ENCODE data around the gene FGFBP2.

Gene FGFBP2, protein sequence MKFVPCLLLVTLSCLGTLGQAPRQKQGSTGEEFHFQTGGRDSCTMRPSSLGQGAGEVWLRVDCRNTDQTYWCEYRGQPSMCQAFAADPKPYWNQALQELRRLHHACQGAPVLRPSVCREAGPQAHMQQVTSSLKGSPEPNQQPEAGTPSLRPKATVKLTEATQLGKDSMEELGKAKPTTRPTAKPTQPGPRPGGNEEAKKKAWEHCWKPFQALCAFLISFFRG

GRCh38 chr4:15963001-15963451, at the start of gene FGFBP2:
FGFBP2 (minus strand) TSS chr4:15963175; CDS start chr4:15963129, 46 bp downstream.
- DNase-seq: peak; percentile 3 to 21

DNA sequence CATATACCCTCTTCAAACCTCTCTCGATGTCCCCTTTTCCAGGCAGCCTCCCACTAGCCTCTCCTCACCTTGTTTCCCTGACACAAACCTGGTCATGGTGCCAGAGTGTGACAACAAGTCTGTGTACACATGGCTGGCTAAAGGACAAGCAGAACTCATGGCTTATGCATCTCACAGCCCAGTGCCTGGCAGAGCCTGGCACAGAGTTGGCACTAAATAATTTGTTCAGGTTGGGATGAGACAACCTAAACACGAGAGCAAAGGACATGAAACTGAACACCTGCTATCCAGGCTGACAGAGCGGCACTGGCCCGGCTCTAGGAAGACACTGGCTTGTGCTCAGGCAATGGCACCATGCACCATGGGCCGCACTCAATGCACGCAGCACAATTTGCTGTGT, 48.2 kb upstream of the FGFBP2 start:
- DNase-seq: no peak

DNA sequence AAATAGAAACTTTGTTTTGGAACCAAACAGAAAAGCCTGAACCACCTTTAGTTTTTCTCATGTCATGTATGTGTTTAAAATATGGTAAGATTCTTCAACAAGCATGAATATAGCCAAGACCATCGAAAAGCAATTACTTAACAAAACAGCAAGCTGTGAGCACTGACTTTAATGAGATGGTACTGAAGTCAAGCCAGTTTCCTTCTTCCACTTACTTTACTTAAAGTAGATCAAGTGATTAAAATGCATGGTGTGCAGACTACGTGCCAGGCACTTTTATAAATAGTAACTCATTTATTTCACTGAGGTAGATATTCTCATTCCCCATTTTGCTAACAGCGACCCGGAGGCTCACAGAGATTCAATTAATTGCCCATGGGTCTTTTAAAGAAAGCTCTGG, 46.2 kb upstream of the FGFBP2 start:
- no peak for DNase-seq

- DNase-seq: no peak
Observed at GRCh38 chr4:16007471-16008095, 44.6 kb upstream of the FGFBP2 start.

DNA sequence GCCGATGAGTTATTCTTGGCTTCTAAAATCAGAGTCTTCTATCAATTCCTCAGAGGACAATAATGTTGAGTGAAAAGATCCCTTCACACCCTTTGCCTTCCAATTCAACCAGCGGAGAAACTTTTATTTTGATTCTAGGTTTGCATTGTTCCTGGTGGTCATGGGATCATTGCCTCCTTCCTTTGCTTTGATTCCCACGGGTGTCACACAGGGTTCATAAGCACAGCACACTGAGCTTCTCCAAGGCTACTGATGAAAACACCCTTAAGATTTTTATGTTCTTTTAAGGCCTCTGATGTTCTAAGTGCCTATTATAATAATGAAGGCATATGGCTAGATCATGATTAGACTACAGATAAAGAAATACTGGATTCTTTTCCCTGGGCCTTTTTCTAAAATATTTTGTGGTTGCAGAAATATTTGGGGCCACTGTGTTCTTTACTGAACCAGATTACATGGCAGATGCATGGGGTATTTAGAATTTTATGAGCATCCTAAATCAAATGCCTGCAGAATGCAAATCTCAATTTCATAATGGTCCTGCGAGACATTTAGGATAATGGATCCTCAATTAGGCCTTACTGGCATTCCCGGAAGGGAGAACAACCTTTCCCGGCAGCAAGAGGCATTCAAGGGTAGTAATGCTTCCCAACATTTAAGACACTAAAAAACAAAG, 43.9 kb upstream of the FGFBP2 start:
- DNase-seq: no peak

- DNase-seq: no peak
Observed at GRCh38 chr4:16005676-16006075, 42.7 kb upstream of the FGFBP2 start.

DNA sequence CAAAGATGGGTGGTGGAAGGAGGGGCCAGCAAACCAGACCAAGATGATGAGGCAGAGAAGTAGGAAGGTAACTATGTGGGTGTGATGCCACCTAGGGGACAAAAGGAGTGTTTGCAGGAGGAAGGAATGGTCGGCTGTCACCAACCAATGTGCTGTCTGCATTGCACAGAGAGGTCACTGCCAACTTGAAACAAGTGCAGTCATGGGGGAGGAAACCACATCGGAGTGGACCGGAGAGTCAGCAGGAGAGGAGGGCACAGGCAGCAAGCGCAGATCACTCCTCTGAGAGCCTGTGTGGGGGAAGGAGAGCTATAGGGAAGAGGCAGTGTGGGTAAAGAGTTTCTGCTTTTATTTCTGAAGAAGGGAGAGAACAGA, 38.5 kb upstream of the FGFBP2 start:
- DNase-seq: peak in 1 of 2 experiments; percentile 58

DNA sequence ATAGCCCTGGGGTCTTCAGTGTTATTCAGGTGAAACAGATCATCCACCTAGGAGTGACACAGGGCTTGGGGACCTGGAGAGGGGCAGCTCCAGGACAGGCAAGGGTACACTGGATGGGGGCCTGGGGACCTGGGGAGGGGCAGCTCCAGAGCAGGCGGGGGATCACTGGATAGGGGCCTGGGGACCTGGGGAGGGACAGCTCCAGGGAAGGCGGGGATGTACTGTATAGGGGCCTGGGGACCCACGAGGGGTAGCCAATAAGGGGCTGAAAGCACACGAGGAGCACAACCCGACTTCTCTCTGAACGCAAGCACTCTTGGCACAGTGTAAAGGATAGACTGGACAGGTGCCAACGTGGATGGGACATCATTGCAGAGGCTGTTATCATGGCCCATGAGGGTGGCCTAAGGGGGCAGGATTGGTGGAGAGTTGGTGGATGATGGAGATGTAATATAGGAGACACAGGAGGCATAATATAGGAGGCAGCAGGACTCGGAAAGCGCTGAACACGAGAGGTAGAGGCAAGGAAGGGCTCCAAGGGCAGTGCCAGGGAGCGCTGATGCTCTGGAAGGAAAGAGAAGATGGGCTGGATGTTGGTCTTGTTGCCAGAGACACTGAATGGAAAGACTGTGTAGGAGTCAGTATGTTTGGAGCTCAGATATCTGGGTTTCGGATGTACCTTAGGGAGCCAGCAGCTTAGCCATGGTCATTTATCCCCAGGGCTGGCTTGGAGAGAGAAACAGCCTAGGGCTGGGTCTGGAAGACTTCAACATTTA, 37.9 kb upstream of the FGFBP2 start:
- peak in 1 of 2 experiments; percentile 29 for DNase-seq

- no peak for DNase-seq
Observed at GRCh38 chr4:15996773-15997172, 33.8 kb upstream of the FGFBP2 start.

- no peak for DNase-seq
Observed at GRCh38 chr4:15995826-15996225, 32.9 kb upstream of the FGFBP2 start.

DNA sequence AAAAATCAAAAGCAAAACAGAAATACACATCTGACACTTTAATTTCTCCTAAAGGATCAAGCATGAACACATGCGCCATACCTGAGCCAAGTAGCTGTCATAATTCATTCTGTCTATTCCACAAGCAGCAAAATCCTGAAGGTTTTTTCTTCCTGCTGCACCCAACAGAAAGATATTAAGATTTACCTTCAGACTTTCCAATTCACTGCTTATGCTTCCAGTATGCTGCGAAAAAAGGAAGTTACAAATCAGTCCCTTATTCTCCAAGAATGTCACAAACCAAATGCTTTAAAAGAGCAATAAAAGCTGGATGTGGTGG, 29.2 kb upstream of the FGFBP2 start:
- DNase-seq: no peak

DNA sequence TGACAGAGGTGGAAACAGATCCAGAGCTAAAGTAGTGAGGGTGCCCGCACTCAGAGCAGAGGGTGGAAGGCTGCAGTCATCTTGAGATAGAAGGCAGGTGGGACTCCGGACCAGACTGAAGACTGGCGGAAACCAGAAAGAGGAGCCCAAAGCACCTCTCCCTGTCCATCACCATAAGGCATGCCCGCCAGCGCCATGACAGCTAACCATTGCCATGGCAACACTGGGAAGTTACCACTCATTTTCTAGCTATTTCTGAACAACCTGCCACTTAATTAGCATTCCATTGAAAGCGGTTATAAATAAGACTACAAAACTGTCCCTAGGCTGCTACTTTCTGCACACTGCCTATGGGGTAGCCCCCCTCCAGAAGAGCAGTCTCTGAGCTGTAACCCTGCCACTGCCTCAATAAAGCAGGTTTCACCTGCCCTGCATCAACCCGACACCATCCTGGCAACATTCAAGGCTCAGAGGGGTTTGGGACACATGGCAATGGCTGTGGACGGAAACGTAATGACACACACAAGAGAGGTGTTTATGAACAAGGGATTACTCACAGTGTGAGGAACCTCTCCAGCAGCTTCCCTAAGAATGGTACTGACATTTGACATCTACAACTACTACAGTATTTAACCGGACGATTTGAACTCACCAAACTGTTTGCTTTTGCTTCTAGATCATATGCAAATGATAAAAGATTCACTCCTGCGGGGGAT, 27.8 kb upstream of the FGFBP2 start:
- DNase-seq: no peak

GRCh38 chr4:15989424-15989823, 26.4 kb upstream of the FGFBP2 start:
- peak in 1 of 2 experiments; percentile 33 for DNase-seq

DNA sequence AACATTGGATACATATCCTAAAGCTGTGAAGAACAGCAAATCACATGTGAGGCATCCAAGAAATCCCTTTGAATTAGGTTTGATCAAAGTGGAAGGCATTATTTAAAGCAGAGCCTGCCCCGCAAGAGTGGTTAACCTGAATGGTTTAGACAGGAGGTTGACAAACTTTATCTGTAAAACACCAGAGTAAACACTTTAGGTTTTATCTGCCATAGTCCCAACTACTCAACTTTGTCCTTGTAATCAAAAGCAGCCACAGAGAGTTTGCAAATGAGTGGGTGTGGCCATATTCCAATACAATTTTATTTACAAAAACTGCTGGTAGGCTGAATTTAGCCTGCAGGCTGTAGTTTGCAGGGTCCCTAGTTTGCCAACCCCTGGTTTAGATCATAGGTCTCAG, 25.2 kb upstream of the FGFBP2 start:
- no peak for DNase-seq

DNA sequence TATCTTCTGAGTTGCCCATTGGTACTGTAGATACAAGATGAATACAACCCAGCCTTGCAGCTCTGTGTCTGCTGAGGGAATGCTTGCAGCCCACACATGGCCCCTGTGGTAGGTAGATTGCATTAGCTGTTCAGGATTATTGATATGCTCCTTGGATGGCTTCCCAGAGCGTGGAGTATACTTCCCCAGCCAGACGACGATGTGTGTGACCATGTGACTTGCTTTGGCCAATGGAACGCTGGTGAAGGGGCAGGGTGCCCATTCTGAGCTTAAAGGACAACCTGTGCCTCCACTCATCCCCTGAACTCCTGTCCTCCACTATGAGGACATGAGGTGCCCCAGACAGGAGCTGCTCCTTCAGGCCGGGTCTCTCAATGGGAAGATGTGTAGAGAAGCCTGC, 23.9 kb upstream of the FGFBP2 start:
- DNase-seq: no peak

- no peak for DNase-seq
Observed at GRCh38 chr4:15983610-15984009, 20.6 kb upstream of the FGFBP2 start.

DNA sequence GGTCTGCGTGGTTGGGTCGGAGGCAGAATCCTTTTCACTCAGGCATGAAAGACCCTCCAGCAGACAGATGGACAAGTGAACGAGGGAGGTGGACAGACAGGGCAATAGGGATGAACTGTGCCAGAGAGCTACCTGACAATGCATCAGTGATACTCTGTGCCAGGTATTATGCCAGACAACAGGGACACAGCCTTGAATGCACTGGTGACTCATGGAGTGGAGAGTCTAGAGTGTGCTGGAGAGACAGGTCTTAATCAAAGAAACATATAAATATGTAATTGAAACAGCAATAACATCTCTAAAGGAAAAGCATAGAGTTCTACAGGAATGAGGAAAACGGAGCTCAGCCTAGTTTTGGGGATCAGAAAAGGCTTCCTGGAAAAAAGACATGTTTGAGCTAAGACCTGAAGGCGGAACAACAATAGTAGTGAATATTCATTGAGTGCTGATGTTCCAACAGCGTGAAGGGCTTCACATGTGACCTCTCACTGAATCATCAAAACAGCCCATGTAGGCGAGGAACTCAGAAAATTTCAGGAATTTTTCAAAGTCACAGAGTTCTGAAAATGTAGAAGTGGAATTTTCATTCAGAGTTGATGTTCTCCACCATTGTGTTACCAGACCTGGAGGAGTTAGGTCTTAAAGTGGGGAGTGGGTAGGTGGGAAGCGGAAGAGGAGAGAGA, 20.0 kb upstream of the FGFBP2 start:
- no peak for DNase-seq

DNA sequence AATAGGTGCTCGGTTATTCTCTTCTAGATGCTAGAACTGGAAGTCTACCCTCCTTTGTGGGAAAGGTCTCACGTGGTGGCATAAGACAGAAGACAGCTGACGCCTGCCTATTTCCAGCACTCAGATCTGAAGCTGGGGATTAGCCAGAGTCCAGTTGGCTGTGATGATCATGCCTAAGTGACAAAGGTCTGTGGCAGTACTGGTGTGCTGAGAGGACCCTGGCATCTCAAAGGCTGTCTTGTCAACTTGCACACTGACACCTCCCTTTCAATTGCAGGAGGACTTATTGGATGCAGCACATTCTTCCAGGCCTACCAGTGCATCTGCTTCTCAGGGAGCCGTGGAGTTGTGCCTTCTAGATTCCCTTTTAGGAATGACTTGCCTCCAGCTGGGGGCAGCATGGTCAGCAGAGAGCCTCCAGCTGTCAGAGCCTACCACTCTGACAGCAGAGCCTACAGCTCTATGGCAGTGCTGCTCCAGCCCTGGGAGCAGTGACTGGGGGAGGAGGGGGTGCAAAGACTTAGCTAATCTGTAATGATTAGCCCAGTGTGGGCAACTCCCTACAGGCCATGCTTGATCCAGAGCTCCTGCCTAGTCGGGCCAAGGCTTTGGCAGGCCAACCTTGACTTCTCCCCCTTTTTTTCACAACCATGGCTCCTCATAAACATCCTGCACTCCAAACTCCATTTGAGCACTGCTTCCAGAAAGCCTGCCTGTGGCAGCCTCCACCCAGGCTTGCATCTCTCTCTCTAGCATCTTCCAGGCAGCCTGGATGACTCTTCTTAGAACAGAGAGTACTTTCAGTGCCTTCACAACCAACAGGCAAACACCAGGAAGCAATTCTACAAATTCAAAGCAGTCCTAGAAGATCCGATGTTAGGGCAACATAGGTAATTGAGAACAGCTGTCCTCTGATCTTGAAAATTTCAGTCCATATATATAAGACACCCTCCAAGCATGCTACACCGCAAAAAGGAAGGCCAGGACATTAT, 13.8 kb upstream of the FGFBP2 start:
- DNase-seq: no peak

- DNase-seq: no peak
Observed at GRCh38 chr4:15971068-15971801, 8.3 kb upstream of the FGFBP2 start.

DNA sequence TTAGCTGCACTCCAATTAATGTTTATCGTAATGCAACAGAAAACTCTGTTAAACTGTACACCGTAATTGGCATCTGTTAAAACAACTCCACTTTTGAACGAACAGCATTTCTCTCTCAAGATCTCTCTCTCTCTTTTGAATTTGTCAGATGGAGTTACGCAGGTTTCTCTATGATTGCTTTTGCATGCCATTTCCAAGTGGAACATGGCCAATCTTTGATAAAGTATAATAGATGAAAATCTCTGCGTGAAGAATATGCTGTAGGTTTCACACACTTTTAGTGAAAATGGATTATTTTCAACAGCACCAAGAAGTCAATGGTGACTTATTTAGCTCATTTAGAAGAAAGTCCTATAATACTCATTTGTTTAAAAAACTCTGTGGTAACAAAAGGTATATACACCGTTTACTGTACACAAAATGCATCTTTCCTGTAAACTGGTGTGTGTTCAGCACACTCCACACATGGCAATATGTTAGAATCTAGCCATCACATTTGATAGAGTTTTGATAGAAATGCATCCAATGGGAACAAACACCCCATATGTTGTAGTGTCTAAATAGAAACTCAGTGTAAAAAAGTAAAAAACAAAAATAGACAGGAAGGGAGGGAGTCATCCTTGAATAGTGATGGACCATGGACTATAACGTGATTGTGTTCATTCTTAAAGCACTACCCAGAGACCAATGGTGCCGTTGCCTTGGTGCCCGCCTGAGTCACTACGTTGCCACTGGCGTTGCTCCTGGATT, 5.8 kb upstream of the FGFBP2 start:
- DNase-seq: no peak
